Heart left ventricle (tissue), 13 donors: ENCODE measurements around the gene OTOP3.

Experiments used
- CTCF ChIP-seq, 12 donors: fragments of 200-600 bp; sonication (generic) in 4 of 12; IDR thresholded peaks; one replicate each; pipeline versions ENCODE4 v1.5.0 to v1.8.0; 2018 to 2022; ENCODE audit warnings: antibody characterized with exemption in 12 of 12, mild to moderate bottlenecking in 5 of 12
- POLR2A ChIP-seq, 2 donors: fragments of 450-650 bp; IDR thresholded peaks; one replicate each; pipeline ENCODE4 v1.6.1; 2017; ENCODE audit warnings: antibody characterized with exemption in 2 of 2, mild to moderate bottlenecking in 2 of 2, moderate library complexity in 2 of 2
- donor health status: ischemic (EF 13 %, LVEDD 7.1; RV severe dilation, severe dysfunction).
- donor health status: DM: no; HTN: yes; CAD: no.
- donor health status: DM: no; HTN: no; CAD: no.
- donor health status: ischemic (EF 25% LVEDD 6.9; RV normal size, moderate dysfunction).
- donor health status: ischemic (EF 25% LVEDD 5.7; RV mildly dilated, moderate dysfunction).
- donor health status: ischemic (EF 35%, LVEDD 5.7; RV mildly dilated, moderate dysfunction).
- donor health status: nonischemic (EF 11% LVEDD 7.7; RV severe dilation, severe dysfunction).
- donor health status: DM: yes; HTN: yes; CAD: no.
- donor health status: PGD.
- donor health status: ischemic (EF 29% LVEDD 5.4; RV normal size, mild dysfunction).
- donor health status: nonischemic (EF 23%, LVEDD 6.1; RV moderate dilation, normal function).

DNA sequence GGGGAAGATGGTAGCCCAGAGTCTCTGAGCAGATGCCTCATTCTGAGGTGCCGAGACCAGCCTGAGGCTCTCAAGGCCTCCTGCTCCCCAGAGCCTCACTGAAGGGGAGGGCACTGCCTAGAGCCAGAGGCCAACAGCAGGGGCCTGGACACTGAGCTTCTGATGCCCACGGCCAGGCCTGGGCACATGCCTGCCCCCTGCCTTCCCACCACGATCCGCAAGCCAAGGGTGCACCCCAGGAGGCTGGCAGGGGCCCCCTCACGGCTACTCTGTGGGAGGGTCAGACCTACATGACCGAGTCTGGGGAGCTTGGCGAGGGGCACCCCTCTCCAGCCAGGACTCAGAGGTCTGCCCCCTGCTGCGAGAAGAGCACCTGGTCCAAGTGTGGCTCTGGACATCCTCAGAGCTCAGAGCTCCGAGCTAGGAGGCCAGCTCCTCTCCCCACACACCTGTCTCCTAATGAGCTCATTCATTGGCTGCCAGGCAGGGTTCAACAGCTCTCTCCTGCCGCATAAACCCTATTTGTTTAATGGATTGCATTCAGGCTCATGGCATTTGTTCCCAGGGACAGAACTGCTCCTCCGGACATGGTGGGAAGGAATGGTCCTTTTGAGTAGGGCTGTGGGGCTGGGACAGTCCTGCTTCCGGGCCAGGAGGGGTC lies 13.9 kb downstream of the OTOP3 start:
- TF ChIP-seq CTCF (IDR thresholded peaks at IDR 0.05) (no peak), POLR2A (IDR thresholded peaks at IDR 0.05) (no peak)
